WTC11 (cell line): Measurements from ENCODE around the gene NCLN.

Experiments
- CTCF ChIP-seq: fragments of 200-600 bp; IDR thresholded peaks from 2 replicates; pipeline ENCODE4 v1.8.0; 2022; ENCODE audit warnings: antibody characterized with exemption
- ETV6 ChIP-seq: sonication (generic); formaldehyde crosslinking; IDR thresholded peaks from 2 replicates; pipeline ENCODE4 v1.8.1; 2022; ENCODE audit warnings: mild to moderate bottlenecking, missing genetic modification reagents
- FOXP4 ChIP-seq: sonication (generic); formaldehyde crosslinking; IDR thresholded peaks from 2 replicates; pipeline ENCODE4 v1.8.0; 2022; ENCODE audit warnings: mild to moderate bottlenecking, missing genetic modification reagents
- MYBL2 ChIP-seq: sonication (generic); formaldehyde crosslinking; IDR thresholded peaks from 2 replicates; pipeline ENCODE4 v1.8.1; 2023; ENCODE audit warnings: mild to moderate bottlenecking, moderate library complexity, missing genetic modification reagents
- USF2 ChIP-seq: sonication (generic); formaldehyde crosslinking; IDR thresholded peaks from 2 replicates; pipeline ENCODE4 v1.8.1; 2023; ENCODE audit warnings: mild to moderate bottlenecking, missing genetic modification reagents, moderate library complexity

- TF ChIP-seq CTCF = no peak
- no peak for TF ChIP-seq ETV6 (CRISPR knock-in tag)
- no peak for TF ChIP-seq MYBL2 (CRISPR knock-in tag)
- TF ChIP-seq USF2 (CRISPR knock-in tag) = no peak
- no peak for TF ChIP-seq FOXP4 (CRISPR knock-in tag)
Observed at GRCh38 chr19:3136684-3137055, 49.1 kb upstream of the NCLN start.
